Kidney capillary endothelial cell (primary cell): Measurements from ENCODE around the gene UBN1.
"Not testable (repeated sequence)": the region's sequence is repeated elsewhere in the genome, so short reads cannot be mapped to it uniquely, and the experiment has no call there.

ENCODE experiments used
- DNase-seq: peaks from one replicate; pipeline ENCODE4 v3.0.0-alpha.2; 2018; ENCODE audit warnings: low spot score

Gene UBN1

DNA sequence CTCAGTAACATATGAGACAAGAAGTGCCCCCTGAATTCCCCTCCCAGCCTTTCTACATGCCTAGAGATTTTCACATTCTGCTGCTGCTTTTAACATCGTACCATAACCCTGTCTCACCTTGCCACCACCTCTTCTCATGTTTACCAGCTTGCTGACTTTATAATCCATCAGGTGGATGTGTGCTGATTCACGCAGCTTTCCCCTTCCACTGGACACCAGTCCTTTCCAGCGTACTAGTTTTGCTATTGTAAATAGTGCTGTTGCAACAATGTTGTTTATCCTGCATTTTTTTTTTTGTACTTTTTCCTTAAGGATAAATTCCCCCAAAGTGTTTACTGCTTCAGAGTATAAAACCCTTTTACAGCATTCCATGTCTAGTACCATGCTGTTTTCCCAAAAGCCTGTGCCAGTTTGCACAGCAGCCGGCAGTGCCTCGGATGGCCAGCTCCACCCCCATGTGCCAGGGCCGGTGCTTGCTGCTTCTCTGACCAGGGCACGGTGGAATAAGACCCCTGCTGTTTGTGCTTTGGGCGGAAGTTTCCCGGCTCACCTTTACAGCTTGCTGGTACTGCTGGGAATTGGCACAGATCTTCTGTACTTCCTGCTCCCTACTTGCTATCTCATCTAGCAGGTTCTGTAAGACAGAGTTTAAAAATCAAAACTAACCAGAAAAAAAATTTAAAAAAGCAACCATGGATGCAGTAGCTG, 41.3 kb downstream of the UBN1 start:
- DNase-seq: no peak

DNA sequence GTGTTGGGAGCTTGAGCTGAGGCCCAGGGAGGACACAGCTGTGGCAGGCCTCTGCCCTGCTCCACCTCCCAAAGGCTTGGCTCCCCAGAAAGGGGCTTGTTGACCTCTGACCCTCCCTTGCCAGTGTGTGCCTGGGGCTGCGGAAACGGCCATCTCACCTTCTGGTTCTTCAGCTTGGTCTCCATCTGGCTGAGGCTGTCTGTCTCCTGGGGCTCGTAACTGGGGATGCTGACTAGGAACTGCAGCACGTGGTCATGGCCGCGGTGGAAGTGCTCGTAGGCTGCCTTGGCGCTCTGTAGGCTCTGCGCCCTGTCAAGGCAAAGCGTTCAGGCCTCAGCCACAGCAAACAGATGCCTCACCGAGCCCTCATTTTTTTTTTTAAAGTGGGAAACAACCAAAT, 42.7 kb downstream of the UBN1 start:
- no peak for DNase-seq

DNA sequence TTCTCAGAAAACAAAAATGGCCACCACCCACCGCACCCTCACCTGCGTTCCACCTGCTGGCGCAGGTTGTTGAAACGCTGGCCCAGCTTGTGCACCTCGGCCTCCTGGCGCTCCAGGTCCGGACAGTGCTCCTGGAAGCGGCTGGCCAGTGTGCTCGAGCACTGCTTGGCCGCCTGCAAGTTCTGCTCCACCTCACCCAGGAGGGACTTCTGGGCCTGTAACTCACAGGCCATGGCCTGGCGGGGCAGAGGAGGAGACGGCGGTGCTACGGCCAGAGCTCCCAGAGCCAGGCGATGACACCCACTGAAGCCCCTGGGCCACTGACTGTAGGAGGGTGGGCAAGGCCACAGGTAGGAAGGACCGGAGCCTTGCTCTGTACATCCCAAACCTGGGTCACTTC, 43.4 kb downstream of the UBN1 start:
- DNase-seq: no peak

DNA sequence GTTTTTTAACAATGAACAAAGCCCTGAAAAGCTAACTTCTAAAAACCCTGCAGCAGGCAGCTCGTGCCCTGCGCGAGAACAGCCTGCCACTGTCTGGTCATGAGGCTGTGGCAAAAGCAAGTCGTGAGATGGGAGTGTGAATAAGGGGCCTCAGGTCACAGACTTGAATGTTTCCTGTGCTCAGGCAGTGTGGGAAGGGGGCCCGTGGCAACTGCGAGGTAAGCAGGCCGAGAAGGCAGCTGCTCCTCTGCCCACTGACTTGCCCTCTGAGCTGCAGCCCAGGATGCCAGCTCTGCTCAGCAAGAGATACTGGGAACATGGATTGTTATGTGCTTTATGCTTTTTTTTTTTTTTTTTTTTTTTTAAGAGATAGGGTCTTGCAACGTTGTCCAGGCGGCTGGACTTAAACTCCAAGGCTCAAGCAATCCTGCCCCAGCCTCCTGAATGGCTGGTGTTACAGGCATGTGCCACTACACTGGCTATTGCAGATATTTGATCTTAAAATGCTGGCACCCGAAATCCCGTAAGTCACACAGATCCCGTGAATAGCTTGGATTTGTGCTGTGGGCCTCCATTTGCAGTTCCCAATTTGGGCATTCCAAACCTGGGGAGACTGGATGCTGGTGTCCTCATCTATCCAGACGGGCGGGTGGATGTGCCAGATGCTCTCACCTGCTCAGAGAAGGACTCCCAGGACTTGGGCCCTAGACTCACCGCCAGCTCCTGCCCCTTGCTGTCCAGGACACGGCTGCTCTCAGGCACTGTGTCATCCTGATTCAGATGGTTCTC, 44.0 kb downstream of the UBN1 start:
- no peak for DNase-seq

DNA sequence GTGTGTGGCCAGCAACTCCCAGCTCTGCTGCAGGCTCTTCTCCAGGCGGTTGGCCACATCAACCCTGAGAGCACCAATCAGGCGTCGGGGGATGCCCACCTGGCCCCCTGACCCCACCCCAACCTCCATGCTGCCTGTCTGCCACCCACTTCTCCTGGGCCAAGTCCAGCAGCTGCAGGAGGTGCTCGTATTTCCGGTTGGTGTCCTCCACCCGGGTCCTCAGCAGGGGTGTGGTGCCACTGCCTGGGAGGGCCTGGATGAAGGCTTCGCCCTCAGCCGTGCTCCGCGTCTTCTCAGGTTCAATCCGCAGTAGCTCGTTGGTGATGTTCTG, 44.6 kb downstream of the UBN1 start:
- DNase-seq: no peak

DNA sequence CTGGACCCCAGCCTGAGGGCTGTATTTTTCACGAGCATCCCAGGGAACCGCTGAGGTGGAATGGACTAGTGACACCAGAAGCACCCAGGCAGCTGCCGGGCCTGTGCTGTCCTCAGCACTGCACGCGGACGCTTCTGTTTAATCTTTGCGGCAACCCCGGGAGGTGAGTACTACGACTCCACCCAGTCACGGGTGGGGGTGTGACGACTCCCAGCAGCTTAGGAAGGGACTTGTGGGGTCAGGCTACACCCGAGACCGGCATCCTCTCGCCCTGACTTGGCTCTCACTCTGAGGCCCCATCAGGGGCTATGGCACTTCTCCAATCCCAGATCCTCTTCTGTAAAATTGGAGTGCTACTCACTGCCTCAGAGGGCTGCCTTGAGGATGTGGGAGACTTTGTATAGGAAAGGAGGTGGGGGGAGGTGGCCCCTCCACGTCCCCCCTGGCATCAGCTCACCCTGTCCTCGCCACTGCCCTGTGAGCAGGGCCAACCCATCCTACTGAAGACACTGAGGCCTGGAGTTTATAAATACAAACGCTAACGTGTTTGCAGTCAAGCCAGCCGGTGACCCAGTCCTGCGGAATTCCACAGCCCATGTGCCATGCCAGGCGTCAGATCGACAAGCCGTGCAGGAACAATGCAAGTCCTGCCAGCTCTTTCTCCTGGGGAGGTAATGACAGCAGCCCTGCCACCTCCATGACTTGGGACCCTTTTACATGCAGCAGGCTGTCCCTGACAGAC, 45.3 kb downstream of the UBN1 start:
- DNase-seq: no peak

DNA sequence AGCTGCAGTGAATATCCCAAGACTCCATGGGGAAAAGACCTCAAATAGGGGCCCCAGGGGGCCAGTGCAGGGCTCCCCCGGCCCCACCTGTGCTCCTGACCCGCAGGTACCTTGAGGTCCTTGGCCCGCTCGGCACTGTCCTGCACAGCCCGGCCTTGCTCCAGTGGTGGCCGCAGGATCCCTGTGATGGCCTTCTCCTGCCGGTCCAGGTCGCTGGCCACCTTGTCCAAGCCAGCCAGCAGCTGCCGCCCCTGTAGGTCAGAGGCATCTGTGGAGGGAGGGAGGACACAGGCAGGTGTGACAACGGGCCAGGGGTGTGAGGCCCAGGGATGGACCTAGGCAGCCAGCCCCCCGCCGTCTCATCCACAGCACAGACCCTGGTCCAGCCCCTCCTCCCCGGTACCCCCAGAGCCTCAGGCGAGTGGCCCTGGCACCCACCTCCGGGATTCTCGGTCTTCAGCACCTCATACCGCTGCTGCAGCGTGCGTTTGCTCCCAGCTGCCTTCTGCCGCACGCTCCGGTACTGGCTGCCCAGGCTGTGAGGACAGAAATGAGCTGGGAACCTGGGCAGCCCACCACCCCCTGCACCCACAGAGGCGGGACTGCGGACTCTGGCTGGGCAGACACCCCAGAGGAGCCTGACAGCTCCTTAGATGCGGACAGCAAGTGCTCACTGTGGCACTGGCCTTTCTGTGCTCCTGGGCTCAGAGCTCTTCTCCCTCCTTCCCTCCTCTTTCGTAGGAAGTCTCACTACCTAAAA, 46.0 kb downstream of the UBN1 start:
- DNase-seq: no peak

DNA sequence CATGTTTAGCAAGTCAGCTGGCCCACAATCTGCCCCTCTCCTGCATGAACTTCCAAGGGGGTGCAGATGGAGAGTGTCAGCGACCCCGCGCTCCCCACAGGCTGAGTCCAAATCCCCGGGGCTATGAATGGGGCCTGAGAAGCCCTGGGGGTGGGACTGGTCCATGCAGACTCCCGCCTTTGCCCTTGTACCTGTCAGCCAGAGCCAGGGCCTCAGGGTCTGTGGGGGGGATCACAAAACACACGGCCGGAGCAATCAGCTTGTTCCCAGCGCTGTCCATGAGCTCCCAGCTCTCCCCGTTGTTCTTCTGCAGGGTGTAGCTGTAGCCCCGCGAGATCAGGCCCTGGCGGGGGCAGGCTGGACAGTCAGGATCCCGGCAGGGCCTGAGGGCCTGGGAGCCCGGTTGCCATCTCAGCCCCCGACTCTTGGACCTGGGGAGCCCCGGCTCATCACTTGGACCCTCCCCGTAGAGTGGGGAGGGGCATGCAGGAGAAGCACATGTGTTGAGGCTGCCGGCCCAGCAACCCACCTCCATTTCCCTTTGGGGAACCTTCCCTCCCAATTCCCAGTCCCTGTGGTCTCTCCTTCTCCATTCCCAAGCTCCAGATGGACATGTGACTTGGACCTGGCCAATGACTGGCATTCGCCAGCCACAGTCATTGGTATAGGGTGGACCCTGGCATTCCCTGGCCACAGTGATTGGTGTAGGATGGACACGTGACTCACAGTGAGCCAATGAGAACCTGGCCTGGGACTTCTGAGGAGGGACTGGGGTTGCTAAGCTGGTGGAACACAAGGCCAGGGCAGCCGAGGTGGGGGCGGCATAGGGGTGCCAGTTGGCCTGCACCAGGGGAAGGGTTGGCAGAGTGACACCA, 47.2 kb downstream of the UBN1 start:
- no peak for DNase-seq

DNA sequence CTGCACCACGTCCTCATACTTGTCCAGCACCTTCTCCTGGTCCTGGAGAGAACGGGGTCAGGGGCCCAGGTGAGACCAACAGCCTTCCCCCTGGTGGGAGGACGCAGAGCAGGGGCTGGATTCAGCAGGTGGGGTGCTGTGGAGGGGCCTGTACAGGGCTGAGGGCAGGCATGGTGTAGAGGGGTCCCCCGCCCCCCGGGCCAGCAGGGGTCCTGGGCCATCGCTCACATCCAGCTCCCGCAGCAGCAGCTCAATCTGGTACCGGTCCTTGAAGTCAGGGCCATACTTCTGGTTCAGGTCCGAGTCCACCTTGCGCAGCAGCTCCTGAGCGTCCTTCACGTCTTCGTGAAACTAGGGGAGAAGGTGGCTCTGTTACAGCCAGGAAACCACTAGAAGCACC, 48.1 kb downstream of the UBN1 start:
- no peak for DNase-seq

DNA sequence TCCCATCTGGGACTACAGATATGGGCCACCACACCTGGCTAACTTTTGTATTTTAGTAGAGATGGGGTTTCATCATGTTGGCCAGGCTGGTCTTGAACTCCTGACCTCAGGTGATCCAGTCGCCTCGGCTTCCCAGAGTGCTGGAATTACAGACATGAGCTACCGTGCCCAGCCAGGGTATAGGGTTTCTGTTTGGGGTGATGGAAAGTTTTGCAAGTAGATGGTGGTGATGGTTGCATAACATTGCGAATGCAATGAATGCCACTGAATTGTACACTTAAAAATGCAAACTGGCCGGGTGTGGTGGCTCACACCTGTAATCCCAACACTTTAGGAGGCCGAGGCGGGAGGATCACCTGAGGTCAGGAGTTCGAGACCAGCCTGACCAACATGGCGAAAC, 49.5 kb downstream of the UBN1 start:
- not testable (repeated sequence) for DNase-seq

DNA sequence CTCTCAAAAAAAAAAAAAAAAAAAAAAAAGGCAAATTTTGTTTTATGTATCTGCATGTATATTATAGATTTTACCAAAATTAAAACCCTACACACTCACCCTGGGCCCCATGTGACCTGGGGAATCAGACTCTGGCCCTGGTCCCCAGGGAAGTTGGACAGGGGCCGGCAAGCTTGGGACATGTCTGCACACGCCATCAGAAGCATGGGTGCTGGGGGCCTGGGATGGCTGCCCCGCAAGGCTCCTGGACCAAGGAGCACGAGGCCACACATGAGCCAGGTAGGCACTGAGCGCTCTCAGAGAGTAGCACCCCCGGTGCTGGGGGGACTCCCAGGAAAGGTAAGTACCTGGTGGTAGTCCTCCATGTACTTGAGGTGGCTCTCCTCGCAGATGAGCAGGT, 50.0 kb downstream of the UBN1 start:
- no peak for DNase-seq

DNA sequence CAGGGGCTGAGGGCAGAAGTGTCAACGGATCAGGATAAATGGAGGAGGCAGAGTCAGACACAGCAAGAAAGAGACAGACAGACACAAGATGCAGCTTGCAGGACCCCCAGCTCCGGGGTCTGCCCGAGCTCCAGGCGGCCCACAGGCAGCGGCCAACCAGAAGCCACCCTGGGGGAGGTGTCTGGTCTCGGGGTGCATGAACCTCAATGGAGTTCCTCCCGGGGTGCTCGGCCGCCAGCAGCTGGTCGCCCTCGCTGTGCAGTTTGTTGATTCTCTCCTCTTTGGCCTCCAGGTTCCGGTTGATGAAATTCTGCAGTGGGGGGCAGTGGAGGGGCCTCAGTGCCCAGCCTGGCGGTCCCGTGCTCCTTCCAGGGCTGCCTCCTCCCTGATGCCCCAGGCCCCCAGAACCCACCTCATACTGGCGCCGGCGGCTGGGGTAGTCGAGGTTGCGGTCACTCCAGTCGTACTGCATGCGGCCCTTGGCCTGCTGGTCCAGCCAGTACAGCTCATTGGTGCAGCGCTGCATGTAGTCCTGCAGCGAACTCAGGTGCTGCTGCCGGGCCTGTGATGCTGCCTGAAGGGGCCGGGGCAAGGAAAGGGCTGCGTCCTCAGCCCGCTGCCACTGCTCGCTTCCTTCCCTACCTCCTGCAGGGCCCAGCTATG, 51.7 kb downstream of the UBN1 start:
- DNase-seq: no peak

DNA sequence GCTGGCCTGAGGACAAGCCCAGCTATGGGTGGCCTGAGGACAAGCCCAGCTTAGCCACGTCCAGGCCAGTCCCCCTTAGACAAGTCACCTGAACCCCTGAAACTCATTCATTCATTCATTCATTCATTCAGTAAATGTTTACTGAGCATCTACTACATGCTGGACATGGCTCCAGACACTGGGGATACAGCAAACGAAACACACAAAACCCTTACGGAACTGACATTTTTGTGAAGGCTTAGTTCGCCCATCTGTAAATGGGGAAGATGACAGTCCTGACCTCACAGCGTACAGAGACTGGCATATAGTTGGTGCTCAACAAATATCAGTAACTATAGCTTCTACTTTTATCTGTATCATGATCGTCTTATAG, 52.2 kb downstream of the UBN1 start:
- no peak for DNase-seq

DNA sequence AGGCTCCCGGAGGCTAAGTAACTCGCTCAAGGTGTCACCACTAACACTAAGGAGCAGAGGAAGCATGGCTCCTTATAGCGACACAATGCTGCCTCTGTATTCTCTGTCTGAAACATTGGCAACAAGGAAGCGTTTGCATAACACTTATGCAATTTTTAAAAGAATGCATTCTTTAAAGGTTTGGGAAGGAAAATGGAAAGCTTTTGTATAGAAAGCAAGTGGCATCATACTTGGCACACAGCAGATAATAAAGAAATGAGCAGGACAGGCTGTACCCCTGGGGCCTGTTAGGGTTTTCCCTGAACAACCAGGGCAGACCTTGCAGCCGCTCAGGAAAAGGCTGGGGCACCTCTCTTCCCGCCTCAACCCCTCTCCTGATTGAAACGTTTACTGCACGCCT, 52.8 kb downstream of the UBN1 start:
- DNase-seq: no peak

DNA sequence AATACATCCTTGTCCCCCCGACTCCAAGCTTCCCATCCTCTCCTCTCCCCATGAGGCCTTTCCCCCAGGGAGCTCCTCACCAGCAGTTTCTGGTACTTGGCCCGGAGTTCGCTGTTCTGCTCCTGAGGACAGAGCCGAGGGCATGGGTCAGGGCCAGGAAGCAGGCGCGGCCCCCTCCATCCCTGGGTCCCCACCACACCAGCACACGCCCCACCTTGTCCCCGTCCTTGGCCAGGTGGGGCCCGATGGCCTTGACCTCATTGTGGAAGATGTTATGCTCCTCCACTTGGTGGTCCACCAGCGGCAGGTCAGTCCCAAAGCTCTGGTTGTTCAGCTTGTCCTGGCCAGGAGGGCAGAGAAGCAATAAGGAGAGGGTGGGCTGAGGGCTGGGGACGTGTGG, 53.5 kb downstream of the UBN1 start:
- no peak for DNase-seq

DNA sequence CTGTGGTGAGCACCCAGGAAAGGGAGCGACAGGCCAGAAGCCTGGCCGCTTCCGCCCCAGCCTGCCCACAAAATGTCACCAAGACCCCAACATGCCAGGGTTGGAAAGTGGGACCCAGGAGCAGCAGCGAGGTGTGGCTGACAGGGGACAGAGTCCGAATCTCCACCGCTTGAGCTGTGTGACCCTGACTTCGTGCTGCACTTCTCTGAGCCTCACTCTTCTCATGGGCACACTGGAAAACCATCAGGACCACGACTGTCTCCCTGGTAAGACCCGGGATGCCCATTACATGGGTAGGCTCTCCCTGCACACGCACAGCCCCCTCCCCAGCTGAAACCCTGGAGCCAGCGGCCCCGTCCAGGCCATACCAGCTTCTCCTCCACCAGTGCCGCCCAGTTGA, 54.8 kb downstream of the UBN1 start:
- no peak for DNase-seq

DNA sequence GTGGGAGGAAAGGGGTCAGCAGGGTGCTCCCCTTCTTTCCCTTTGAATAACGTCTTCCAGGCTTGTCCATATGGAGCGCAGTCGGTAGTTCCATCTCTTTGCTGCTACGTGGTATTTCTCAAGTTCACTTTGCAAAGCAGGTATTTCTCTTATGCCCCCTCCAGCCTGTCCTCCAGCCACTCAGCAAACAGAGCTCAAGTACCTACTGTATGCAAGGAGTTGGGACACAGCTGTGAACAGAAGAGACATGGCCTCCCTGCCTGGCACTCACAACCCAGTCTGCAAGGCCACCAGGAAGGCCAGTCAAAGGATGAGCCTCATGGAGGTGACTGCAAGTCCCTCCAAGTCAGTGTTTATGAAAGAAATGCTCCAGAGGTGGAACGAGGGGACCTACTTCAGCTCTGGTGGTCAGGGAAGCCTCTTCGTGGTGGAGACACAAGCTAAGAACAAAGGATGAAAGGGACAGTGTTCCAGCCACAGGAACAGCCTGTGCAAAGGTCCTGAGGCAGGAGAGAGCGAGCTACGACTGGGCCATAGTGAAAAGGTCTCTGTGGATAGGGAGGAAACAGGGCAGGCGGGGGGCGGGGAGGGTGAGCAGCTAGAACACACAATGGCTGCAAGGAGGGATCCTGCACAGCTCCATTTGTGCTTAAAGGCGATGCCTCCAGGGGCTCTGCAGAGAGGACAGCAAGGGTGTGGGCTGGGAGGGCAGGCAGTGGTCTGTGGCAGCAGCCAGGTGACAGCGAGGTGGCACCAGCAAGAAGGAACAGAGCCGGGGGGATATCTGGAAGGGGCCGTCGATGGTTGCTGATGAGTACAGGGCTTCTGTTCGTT, 57.0 kb downstream of the UBN1 start:
- DNase-seq: no peak

DNA sequence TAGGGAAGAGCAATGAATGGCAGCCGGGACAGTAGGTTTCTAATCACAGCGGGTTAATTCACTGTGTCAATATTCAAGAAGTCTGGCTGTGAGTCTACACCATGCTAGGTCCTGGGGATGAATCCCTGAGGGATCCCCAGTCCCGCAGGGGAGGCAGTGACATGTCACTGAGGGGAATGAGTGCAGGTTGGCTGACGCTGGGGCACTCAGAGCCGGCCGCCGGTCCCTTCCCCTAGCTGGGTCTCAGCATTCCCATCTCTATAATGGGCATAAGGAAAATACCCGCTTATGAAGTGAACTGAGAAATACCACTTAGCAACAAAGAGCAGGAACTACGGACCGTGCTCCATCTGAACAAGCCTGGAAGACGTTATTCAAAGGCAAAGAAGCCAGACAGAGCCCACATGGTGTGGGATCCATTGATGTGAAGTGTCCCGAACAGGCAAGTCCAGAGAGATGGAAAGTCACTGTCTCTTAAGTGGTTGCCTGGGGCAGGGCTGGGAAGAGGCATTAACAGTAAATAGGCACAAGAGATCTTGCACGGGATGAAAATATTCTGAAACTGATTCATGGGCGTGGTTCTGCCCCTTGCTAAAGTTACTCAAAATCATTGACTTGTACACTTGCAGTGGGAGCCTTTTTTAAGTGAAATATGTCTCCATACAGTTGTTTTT, 57.8 kb downstream of the UBN1 start:
- DNase-seq: no peak

DNA sequence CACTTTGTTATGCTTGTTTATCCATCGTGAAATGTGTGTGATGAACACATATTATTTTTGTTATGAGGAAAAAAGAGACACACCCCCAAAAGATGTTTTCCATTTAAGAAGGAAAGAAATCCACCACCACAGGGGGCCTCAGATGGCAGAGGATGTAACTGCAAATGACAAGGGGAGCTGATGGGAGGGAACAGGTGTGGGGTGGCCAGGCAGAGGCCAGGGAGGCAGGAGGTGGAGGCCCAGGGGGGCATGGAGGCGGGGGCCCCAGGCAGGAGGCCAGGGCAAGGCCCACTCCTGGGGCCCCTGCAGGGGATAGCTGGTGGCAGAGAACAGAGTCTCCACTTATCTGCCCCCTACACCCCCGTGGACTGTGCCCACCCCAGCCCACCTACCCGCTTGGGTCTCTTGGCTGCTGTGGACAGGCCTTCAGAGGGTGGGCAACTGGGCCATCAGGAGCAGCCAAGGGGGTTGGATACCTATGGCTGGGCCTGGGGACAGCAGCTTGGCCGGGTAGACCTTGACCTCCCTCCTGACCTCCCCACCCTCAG, 61.6 kb downstream of the UBN1 start:
- DNase-seq: no peak
